ENCODE data around the gene TMPRSS12.
"Not testable (repeated sequence)": the region's sequence is repeated elsewhere in the genome, so short reads cannot be mapped to it uniquely, and the experiment has no call there.

TMPRSS12 gene

DNA sequence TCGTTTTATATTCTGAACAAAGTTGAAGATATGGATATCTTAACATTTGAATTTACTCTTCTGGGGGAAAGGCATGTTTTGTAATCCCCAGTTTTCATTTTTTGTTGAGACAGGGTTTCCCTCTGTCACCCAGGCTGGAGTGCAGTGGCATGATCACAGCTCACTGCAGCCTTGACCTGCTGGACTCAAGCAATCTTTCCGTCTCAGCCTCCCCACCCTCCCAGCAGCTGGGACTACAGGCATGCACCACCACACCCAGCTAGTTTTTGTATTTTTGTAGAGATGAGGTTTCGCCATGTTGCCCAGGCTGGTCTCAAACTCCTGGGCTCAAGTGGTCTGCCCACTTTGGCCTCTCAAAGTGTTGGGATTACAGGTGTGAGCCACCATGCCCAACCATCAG lies 84.2 kb downstream of the TMPRSS12 start:
- not testable (repeated sequence) for DNase-seq (ENCODE audit: low spot score)

DNA sequence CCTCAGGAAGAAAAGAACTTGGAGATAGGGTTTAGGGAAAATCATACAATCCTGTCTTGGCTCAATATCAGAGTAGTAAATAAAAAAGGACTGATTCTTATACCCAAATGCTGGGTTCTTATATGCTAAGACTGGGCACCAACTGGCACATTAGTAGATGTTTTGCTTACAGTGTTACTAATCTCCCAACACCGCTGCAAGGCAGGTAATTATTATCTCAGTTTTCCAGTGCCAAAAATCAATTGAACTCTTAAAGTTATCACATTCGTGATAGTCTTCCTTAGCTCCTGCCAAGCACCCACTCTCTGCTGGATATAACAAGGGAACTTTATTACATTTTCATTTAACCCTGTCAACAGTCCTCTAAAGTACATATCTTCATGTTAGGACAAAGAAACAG lies 84.6 kb downstream of the TMPRSS12 start:
- DNase-seq (ENCODE audit: low spot score), result no peak

DNA sequence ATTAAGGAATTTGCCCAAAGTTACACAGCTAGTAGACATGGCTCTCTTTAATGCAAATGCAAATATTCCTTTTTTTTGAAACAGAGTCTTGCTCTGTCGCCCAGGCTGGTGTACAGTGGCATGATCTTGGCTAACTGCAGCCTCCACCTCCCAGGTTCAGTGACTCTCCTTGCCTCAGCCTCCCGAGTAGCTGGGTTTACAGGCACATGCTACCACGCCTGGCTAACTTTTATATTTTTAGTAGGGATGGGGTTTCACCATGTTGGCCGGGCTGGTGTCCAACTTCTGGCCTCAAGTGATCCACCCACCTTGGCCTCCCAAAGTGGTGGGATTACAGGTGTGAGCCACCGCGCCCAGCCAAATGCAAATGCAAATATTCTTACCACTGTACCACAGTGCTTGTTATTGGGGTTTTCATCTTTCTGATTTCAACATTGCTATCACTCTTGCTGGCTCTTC lies 85.1 kb downstream of the TMPRSS12 start:
- DNase-seq (ENCODE audit: low spot score), result no peak

DNA sequence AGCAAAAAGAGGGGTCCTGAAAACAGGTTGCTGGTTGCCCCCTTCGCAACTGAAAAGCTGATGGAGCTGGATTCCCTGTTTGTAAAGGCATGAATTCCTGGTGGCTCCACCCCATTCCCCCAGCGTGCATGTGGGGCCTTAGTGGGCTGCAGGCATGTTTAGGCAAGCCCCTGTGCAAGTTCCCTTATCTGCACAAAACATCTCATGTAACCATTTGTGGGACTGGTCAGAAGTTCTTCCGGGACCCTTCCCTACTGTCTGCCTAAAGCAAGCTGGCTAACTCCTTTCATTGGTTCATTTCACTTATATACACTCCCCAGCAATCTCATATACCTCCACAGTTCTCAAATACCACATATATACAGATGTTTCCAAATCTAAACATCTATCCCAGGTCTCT lies 85.7 kb downstream of the TMPRSS12 start:
- DNase-seq (ENCODE audit: low spot score), result no peak

DNA sequence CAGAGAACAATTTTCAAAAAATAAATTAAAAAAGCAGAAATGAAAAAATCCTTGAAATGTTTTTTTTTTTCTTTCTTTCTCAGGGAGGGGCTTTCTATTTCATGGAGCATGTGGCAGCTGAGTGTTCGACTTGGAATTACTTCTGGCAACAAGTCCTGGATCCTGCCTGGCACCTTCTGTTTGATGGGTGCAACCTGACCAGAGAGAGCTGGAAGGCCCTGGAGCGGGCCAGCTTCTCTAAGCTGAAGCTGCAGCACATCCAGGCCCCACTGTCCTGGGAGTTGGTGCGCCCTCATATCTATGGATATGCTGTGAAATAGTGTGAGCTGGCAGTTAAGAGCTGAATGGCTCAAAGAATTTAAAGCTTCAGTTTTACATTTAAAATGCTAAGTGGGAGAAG lies 87.1 kb downstream of the TMPRSS12 start:
- DNase-seq (ENCODE audit: low spot score), result no peak

DNA sequence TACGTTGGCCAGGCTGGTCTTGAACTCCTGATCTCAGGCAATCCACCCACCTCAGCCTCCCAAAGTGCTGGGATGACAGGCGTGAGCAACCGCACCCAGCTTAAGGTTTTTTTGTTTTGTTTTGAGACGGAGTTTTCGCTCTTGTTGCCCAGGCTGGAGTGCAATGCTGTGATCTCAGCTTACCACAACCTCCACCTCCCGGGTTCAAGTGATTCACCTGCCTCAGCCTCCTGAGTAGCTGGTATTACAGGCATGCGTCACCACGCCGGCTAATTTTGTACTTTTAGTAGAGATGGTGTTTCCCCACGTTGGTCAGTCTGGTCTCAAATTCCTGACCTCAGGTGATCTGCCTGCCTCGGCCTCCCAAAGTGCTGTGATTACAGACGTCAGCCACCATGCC lies 87.8 kb downstream of the TMPRSS12 start:
- not testable (repeated sequence) for DNase-seq (ENCODE audit: low spot score)

DNA sequence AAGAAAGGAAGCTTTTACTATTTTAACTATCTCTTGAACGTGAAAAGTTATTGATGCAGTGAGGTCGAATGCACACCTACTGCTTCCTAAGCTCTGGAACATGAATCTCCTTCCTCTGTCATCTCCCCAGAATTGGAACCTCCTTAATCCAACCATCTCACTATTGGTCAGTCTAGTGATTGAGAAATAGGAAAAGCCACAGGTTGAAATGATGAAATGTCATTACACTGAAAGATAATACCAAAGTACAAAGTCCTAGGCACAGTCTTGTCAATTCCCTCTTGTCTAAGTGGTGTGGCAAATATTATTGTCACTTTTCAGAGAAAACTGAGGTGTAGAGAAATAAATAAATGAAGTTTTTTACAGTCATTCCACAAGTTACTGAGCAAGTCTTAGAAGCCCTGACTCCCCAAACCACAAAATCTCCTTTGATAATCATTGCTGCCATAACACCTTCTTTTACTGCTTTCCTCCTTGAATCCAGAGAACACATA lies 90.1 kb downstream of the TMPRSS12 start:
- DNase-seq (ENCODE audit: low spot score), result no peak

DNA sequence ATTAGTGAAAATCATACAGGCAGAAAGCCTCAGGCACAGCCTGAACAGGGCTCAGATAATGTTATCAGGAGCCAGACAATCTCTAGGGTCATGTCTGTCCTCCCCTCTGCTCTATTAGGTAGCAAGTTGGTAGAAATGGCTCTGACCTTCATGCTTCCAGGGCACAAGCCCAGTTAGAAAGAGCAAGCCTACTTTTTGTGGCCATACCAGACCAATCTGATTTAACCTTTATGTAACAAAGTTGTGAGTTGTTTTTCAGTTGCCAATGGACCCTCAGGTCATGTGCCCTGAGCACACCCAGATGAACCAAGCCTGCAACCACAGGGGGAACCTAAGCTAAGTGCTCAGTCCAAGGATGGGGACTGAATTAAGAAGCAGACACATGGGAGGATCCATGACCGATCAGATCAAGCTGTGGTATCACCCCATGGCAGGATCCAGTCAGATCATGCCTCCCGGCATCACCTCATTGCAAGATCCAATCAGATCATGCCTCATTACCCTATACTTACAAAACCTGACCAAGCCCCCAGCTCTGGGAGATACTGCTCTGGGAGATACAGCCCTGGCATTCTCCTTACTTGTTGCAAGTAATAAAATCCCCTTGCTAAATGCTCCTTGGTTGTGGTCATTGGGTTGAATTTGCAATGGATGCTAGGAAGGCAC lies 90.9 kb downstream of the TMPRSS12 start:
- no peak for DNase-seq (ENCODE audit: low spot score)

DNA sequence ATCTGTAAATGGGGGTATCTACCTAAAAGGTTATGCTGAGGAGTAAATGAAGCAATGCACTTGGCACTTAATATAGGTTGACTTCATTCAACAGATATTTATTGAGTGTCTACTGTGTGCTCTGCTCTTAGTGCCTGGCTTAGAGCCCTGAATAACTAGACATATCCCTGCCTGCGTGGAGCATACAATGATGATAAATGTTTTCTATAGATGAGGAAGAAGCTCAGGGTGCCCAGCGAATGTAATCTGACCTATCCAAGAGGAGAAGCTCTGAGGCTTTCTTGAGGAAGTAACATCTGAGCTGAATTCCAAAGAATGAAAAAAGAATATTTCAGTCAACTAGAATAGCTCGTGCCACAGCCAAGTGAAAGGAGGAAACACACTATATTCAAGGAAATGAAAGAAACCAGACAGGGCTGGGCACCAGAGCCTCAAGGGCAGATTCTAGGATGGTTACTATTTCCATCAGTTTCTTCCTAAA lies 91.7 kb downstream of the TMPRSS12 start:
- no peak for DNase-seq (ENCODE audit: low spot score)

DNA sequence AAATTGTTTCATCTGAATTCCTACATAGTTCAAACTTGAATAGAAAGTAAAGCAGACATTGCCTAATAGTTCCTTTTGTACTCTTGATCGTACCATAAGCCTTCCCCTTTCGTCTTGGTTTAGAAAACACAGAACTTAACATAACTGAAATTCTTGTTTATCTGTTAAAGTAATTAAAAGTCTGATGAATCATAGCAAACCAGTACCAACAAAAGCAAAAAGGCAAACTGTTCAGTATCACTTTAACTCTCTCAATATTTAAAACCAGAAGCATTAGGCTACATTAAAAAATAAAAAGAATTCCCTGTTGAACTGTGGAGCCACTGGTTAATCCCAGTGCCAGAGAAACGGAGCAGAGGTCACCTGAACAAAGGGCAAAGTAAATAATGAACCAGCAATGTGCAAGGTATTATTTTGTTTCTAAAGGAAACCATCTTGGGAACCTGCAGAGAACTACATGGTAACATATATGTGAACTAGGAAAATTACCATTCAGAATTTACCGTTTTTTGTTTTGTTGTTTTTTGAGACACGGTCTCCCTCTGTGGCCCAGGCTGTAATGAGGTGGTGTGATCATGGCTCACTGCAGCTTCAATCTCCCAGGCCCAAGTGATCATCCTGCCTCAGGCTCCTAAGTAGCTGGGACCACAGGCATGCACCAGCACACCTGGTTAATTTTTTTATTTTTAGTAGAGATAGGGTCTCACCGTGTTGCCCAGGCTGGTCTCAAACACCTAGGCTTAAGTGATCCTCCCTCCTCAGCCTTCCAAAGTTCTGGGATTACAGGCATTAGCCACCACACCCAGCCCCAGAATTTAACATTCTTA lies 92.5 kb downstream of the TMPRSS12 start:
- DNase-seq (ENCODE audit: low spot score), result no peak

DNA sequence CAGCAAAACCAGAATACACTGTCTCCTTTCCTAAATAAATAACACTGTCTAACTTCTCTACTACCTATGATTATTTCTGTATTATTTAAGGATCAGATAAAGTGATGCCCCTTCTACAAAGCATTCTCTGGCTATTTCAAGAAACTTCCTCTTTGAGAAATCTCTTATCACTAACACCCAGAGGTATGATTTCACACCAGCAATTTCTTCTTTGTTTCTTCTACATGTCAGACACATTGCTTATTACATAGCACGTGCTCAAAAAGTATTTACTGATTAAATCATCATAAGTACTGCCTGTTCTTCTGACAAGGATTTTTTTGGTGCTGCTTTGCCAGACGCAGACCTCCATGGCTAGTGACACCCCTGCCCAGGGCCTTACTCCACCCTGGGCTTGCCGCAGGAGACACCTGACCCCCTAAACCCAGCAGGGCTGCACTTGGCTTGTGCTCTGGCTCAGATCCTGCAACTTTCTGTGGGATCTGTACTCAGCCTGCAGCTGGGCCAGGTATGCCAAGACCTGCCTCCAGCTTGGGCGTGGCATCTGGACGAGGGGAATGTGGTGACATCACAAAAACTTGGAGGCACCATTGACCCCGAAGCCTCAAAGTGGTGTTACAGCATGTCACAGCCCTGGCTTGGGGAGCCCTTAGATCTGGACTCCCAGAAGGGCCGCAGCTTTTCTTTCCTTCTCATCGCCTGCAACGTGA lies 94.2 kb downstream of the TMPRSS12 start:
- DNase-seq (ENCODE audit: low spot score), result no peak
